ENCODE measurements around the gene FAM20A. TPM values are rescaled to one million over a fixed set of nuclear protein-coding genes. Genes with fewer than 3 reads are reported as not detected.
"Not testable (repeated sequence)": the region's sequence is repeated elsewhere in the genome, so short reads cannot be mapped to it uniquely, and the experiment has no call there.

The FAM20A gene
- total RNA-seq, 1 donor, result 0.27 TPM

- DNase-seq (ENCODE audit: low read depth in 2 of 3, low spot score in 2 of 3), result no peak
Measured at GRCh38 chr17:68592682-68593641, 8.2 kb downstream of the FAM20A start.

GRCh38 chr17:68592009-68592408 lies 9.2 kb downstream of the FAM20A start:
- DNase-seq (ENCODE audit: low read depth in 2 of 3, low spot score in 2 of 3), result no peak

- no peak for DNase-seq (ENCODE audit: low read depth in 2 of 3, low spot score in 2 of 3)
Measured at GRCh38 chr17:68591583-68591982, 9.6 kb downstream of the FAM20A start.

- no peak for DNase-seq (ENCODE audit: low read depth in 2 of 3, low spot score in 2 of 3)
Measured at GRCh38 chr17:68589086-68589485, 12.1 kb downstream of the FAM20A start.

- DNase-seq (ENCODE audit: low read depth in 2 of 3, low spot score in 2 of 3), result no peak
Measured at GRCh38 chr17:68588362-68588761, 12.8 kb downstream of the FAM20A start.

- no peak for DNase-seq (ENCODE audit: low read depth in 2 of 3, low spot score in 2 of 3)
Measured at GRCh38 chr17:68587847-68588246, 13.3 kb downstream of the FAM20A start.

- DNase-seq (ENCODE audit: low read depth in 2 of 3, low spot score in 2 of 3), result no peak
Measured at GRCh38 chr17:68587026-68587425, 14.1 kb downstream of the FAM20A start.

- DNase-seq (ENCODE audit: low read depth in 2 of 3, low spot score in 2 of 3), result no peak
Measured at GRCh38 chr17:68585643-68586042, 15.5 kb downstream of the FAM20A start.

- DNase-seq (ENCODE audit: low read depth in 2 of 3, low spot score in 2 of 3), result no peak
Measured at GRCh38 chr17:68584581-68585303, 16.4 kb downstream of the FAM20A start.

GRCh38 chr17:68582867-68583266 lies 18.3 kb downstream of the FAM20A start:
- DNase-seq (ENCODE audit: low read depth in 2 of 3, low spot score in 2 of 3), result not testable (repeated sequence)

- DNase-seq (ENCODE audit: low read depth in 2 of 3, low spot score in 2 of 3), result no peak
Measured at GRCh38 chr17:68581863-68582645, 19.1 kb downstream of the FAM20A start.

- DNase-seq (ENCODE audit: low read depth in 2 of 3, low spot score in 2 of 3), result no peak
Measured at GRCh38 chr17:68580236-68580770, 20.9 kb downstream of the FAM20A start.

- no peak for DNase-seq (ENCODE audit: low read depth in 2 of 3, low spot score in 2 of 3)
Measured at GRCh38 chr17:68579194-68579927, 21.8 kb downstream of the FAM20A start.

GRCh38 chr17:68578236-68578635 lies 22.9 kb downstream of the FAM20A start:
- DNase-seq (ENCODE audit: low read depth in 2 of 3, low spot score in 2 of 3), result no peak

- DNase-seq (ENCODE audit: low read depth in 2 of 3, low spot score in 2 of 3), result no peak
Measured at GRCh38 chr17:68577497-68577821, 23.7 kb downstream of the FAM20A start.

GRCh38 chr17:68576811-68577496 lies 24.2 kb downstream of the FAM20A start:
- DNase-seq (ENCODE audit: low read depth in 2 of 3, low spot score in 2 of 3), result no peak

- DNase-seq (ENCODE audit: low read depth in 2 of 3, low spot score in 2 of 3), result no peak
Measured at GRCh38 chr17:68576137-68576536, 25.0 kb downstream of the FAM20A start.

- no peak for DNase-seq (ENCODE audit: low read depth in 2 of 3, low spot score in 2 of 3)
Measured at GRCh38 chr17:68573338-68573737, 27.8 kb downstream of the FAM20A start.

- peak in 2 of 3 donors; percentile 1 to 19 for DNase-seq (ENCODE audit: low read depth in 2 of 3, low spot score in 2 of 3)
Measured at GRCh38 chr17:68572138-68572842, 28.9 kb downstream of the FAM20A start.

All from hematopoietic multipotent progenitor cell (in vitro differentiated cells).